ENCODE results near the gene KLHL30. TPM values are rescaled to one million over a fixed set of nuclear protein-coding genes. Genes with fewer than 3 reads are reported as not detected.
"Not testable (repeated sequence)": the region's sequence is repeated elsewhere in the genome, so short reads cannot be mapped to it uniquely, and the experiment has no call there.

The KLHL30 gene
- total RNA-seq, 1 donor from 2014 or later, result 3.3 TPM

DNA sequence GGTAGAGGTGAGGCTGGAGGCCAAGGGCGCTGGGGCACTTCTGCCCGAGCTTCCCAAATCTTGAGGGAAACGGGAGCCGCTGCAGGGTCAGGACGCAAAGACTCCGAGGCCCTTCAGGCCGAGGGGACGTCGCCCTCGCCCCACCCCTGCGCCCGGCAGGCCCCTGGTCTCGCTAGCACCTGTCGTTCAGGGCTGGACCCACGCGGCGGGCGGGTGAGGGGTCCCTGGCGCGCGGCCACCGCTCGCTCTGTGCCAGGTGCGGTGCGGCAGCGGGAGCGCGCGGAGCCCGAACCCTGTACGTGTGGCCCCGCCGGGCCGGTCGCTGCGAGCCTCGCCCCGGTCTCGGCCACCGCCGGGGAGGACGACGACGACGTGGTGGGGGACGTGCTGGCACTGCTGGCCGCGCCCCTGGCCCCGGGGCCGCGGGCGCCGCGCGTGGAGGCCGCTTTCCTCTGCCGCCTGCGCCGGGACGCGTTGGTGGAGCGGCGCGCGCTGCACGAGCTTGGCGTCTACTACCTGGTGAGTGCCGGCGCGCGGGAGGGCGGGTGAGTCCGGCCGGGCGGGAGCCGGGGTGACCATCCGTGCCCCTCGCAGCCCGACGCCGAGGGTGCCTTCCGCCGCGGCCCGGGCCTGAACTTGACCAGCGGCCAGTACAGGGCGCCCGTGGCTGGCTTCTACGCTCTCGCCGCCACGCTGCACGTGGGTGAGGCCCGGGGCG, 25.2 kb downstream of the KLHL30 start:
- no peak for DNase-seq

DNA sequence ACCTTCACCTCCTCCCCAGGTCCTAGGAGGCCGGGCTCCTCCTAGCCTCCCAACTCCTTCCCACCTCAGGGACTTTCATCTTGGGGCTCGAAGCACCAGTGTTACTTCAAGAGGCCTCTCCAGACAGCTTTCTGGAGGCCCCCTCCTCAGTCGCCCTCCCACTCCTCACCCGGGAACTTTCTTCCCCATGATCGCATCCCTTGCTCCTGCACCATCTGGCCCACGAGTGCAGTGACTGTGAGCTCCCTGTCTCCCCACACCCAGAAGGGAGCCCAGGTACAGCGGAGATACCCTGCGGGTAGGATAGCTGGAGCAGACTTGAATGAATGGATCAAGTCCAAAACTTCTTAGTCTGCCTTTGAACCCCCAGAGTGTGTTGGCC, 26.4 kb downstream of the KLHL30 start:
- DNase-seq, result no peak

DNA sequence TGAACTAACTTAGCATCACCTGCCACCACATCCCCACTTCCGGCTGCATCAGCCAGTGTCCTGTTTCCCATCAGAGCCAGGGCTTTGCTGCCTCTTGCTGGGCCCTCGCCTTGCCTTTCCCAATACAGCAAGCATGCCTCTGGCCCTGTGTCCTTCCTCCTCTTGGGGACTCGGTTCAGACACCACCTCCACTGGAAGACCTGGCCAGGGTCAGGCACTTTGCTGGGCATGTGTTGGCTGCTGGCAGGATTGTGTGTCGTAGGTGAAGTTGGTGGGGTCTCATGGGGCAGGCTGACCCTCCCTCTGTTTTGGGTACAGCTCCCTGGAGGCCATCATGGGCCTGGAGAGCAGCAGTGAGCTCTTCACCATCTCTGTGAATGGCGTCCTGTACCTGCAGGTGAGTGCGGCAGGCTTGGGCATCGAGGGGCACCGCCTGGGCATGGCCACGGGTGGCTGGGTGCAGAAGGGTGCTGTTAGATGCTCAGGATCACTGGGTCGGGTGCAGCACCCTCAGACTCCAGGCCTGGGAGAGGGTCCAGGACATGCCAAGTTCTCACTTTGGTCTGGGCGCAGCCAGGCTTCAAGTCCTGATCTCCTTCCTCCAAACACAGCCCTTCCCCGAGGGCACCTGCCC, 26.9 kb downstream of the KLHL30 start:
- no peak for DNase-seq

DNA sequence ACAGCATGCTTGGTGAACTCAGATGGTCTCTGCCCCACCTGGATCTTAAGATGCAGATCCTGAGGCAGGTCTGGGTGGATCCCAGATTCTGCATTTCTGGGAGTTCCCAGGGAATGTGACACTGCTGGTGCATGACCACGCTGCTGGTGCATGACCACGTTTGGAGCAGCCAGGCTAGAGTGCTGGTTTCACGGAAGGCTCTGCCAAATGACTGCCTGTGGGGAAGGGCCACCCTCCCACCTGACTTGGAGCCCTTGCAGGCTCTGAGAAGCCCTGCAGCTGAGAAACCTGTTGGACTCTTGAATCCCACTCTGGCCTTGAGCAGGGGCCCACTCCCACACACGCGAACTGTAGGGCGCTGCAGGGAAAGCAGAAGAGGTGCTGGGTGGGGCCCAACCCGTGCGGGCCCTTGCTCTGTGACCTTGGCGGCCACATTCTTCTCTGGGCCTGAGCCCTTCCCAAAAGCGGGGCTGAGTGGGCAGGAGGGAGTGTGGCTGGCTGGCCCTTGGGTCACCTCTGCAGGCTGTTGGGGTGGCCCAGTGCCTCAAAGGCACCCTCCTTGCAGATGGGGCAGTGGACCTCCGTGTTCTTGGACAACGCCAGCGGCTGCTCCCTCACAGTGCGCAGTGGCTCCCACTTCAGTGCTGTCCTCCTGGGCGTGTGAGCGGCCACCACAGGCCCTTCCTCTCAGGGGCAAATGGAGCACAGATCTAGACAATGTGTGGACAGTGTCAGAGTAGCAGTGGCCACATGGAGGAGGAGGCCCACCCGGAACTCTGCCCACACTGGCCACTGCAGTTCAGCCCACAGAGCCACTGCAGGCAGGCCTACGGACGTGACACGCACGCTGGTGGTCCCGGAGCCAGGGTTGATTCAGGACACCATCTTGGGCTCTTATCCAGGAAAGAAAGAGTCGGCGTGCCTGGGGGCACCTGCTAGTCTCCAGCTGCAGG, 28.2 kb downstream of the KLHL30 start:
- no peak for DNase-seq

DNA sequence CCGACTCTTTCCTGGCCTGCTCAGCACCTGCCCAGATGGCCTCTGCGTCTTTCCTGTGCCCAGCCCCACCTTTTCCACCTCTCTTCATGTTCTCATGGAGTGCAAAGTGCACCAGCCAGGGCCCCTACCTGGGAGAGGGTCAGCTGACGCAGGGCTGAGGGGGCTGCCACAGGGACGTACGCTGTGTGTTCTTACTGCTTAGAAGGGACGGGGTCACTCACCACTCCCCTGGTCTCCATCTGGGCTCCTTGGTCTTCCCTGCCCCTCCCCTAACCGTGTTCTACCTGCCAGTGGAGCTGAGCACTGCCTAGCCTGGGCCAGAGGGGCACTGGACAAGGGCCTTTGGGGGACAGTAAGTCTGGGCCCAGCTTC, 28.9 kb downstream of the KLHL30 start:
- DNase-seq, result no peak

DNA sequence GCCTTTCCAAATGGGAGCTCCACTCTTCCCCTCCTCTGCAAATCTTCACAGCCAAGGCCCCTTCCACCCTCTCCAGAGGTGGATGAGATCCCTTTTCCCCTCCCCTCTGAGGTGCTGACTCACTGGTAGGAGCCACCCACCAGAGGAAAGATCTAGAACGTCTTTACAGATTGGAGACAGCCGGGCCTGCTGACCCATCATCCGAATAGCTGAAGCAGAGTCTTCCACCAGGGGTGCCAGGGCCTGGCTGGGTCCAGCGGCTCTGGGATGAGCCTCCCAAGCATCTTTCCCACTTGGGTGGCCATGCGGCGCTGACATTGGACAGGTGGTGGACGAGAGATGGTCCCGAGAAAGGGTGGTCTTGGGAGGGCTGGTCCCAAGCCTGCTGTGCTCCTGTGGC, 29.3 kb downstream of the KLHL30 start:
- DNase-seq, result no peak

DNA sequence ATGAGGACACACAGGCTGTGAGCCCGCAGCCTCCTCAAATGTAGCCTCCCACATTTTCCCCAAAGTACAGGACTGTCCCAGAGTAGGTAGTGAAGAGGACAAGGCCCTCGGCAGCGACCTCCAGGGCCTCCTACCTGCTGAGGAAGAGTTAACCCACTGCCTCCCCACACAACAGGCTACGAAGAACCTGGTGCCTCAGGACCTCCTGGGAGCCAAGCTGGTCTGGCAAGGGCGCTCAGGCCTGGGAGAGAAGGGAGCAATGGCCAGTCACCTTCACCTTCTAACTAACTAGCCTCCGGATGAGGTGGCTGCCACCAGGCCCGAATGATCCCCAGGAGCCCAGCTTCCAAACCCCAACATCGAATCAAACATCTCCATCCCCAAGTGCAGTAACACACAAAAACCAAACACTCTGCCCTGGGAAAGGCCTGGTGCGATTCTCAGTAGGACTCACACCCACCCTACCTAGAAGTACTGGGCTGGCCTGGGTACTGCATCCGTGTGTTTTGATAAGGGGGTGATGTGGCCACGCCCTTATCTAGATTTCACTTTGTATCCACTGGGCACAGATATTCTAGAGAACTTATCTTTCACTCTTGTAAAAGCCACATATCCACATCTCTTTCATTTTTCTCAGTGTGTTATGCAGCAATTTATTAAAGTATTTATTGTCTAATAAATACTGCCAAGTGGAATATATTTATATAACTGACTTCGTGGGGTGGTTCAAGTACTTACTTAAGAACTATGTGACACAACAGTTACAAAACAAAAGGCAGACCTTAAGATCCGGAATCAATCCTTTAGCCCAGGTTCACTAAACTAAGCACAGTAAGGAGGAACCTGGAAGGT, 30.0 kb downstream of the KLHL30 start:
- no peak for DNase-seq

DNA sequence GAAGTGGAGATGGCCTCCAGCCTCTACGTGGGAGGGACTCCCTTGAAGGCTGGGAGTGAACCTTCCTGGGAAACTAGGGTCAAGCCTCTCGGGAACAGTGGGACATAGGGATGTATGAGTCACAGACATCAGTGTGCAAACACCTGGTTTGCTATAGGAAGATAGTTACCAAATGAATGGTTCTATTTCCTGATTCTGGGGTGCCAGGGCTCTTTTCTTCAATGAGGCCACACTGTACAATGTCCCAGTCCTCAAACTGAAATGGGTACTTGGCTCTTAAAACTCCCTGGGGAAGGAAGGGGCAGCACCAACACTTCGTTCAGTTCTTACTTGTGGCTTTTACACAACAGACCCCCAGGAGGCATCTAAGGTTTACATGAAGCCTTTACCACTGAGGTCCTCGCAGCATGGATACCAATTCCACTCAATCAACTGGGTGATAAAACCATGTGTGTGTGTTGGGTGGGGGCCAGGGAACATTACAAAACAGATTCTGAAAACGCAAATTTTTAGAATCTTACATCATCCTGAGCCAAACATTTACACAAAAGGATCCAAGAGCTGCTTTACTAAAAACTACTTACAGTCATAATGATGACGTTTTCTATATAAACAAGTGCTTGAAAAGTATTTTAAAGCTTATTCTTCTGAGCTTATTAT, 30.7 kb downstream of the KLHL30 start:
- peak; percentile 5 for DNase-seq

DNA sequence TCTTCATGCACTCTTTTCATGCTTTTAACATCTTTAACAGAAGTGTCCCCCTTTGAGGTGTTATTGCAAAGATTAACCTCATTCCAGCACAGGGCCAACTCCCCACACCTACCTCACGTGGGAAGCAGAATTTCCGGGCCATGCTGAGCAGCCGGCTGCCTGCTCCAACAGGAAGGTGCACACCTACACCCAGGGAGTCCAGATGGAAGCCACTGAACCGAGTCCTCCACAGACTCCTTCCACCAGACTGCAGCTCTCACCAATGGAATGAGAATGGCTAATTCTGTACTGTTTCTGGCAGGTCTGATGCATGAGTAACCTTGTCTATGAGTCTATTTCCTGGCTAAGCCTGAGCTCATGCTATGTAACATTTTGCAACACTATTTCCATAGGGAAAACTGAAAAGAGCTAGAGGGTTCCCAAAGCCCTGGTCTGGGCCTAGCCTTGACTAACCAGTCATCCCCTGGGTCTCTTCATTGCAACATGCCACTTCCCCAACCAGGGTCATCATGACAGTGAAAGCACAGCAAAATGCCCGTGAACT, 31.3 kb downstream of the KLHL30 start:
- DNase-seq, result no peak

DNA sequence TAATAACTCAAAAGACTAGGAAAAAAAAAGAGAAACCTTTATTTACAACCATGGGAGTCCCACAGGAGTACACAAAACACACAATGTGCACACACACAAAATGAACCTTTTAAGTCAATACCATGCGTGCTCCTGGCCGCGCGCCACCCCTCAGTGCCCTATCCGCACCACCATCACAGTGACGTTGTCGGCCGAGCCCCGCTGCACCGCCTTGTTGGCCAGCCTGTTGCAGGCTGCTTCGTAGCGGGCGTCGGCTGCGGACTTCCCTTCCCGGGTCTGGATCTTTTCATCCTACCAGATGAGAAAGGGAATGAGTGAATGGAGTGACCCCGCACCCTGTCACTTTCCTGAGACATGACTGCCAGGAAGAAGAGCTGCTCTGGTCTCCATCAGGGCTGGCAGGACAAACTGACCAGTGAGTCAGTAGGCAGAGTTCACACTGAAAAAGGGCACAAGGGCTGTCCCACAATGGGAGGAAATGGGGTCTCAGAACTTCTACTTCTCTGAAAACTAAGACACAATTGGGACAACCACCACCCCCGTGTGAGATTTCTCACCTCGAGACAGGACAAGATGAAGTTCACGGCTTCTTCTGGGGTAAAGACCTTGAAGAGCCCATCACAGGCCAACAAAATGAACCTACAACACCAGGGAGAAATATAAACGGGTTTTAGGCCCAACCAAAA, 32.1 kb downstream of the KLHL30 start:
- no peak for DNase-seq

DNA sequence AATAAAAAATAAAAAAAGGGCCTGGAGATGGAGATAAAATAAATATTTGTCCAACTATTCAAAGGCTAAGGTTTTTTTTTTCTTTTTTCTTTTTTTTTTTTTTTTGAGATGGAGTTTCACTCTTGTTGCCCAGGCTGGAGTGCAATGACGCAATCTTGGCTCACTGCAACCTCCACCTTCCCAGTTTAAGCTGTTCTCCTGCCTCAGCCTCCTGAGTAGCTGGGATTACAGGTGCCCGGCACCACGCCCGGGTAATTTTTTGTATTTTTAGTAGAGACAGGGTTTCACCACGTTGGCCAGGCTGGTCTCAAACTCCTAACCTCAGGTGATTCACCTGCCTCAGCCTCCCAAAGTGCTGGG, 32.6 kb downstream of the KLHL30 start:
- not testable (repeated sequence) for DNase-seq

DNA sequence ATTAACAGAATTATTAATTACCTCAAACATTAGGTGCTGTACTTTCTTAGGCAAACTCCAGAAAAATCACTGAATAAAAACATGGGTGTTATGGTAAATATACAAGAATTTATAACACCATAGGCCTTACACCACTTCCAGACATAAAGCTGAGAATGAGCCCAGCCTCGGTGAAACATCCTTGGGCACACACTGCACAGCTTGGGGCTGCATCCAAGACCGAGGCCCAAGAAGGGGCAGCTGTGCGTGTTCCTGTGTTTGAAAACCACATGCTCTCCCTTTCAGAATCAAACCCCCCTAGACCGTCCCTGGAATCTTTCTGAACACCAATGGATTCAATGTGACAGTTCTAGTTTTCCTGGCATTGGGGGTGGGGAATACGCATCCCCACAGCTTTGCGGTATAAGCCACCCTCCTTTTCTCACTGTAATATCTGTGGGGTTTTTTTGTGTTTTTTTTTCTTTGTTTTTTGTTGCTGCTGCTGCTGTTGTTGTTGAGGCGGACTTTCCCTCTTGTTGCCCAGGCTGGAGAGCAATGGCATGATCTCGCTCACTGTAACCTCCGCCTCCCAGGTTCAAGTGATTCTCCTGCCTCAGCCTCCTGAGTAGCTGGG, 33.2 kb downstream of the KLHL30 start:
- no peak for DNase-seq

DNA sequence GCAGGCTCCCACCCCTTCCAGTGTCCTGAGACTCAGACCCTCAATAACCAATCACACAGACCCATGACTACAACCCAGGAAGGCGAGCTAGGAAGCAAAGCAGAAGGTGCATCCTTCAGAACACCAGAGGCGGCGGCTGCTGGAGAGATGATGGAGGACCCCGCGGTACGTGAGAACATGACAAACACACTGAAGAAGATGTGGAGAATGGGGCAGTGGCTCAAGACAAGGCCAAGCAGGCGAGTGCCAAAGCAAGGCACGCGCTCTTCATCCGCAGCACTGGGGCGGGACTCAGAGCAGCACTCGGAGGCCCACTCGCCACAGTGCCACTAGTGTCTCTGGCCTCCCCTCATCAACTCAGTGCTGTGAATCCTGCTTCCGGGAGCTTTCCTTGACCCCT, 34.0 kb downstream of the KLHL30 start:
- no peak for DNase-seq

DNA sequence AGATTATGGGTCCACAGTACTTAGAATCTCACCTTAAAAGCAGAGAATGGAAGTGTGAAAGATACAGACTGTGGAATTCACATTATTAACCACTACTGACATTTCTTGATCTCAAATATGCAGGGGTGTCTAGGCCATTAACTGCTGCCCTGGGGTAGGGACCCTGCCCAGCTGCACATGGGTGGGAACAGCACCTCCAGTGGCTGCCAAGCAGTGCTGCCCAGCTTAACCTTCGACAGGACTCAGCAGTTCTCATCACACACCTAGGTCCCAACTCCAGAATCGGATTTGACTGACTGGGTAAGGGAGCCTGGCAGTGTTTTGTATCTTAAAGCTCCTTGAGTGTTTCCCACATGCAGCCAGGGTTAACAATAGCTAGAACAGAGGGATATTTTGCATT, 35.2 kb downstream of the KLHL30 start:
- DNase-seq, result no peak

DNA sequence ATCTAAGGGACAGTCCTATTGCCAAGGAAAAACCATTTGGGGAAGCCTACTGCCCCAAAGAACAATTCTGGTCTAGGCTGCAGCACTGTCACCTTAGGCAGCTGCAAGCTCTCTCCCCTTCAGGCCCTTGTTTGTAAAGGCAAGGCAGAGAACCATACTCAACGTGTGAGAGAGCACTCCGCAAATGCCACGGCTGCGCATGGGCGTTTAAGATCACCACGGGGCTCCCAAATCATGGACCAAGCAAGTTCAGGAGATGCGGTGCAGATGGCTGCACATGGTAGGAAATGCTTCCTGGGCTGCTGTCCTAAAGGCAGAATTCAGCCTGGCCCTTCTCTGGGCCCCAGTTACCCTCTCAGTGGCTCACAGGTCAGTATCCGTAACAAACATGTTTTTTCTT, 35.8 kb downstream of the KLHL30 start:
- no peak for DNase-seq

DNA sequence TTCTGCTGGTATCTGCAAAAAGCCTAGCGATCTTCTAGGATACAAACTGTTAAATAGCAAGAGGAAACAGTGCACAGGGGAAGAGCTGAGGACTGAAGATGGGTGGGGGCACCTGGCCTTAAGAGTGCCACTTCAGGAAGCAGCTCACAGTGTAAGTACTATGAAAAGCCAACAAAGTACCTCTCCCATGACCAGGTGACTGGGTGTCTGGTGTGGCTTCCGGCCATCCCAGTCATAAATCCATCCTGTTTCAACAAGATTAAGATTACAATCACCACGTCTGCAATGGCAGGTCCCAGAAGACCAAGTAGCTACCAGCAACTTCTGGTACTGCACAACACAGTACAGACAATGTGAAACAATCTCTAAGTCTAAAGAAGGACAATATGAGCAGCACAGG, 36.2 kb downstream of the KLHL30 start:
- DNase-seq, result no peak

DNA sequence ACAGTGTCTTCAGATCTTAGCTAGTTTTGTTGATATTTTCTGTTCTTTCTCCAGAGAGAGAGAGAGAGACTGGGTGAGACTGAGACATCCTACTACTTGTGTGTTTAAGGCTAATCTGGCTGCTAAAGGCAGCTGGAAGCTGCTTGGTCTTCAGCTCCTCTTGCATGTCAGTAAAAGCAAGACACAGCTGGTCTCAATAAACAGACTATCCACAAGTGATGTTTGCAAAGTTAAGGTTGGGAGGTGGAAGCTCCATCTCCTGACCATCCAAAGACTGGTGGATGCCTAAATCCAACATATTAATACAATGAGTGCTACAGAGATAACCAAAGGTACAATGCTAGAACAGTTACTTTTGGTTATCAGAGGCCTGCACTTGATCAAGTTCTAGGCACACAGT, 38.1 kb downstream of the KLHL30 start:
- DNase-seq, result no peak

DNA sequence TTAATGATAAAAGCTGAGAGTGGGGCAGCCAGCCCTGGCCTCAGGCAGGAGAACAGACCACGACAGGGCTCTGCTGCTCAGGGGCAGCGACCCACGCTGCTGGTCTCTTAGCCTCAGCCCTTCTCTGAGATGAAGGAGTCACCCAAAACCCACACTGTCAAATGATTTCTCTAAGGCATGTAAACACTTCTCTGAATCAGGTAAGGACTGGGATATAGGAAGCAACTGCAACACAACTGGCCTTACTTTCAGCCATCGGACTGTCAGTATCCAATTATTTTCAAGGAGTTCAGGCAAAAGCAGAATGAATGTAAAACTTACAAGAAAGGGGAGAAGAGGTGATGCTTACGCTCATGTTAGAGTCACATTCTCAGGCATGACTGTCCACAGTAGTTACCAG, 42.1 kb downstream of the KLHL30 start:
- DNase-seq, result no peak

DNA sequence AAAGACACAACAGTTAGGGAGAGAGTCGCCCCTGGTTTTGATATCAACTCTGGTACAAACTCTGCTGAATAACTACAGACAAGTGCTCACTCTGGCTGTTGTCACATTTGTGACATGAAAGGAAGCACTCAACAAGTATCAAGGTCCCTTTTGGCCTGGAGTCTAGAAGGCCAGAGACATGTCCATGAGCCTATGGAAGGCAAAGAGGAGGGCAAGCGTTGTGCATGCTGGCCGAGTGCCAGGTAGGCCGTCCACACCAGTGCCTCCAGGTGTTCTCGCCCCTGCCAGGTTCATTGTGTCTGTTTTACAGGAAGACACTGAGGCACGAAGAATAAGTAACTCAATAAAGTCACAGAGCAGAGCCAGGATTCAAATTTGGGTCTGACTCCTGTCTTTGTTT, 43.9 kb downstream of the KLHL30 start:
- no peak for DNase-seq

DNA sequence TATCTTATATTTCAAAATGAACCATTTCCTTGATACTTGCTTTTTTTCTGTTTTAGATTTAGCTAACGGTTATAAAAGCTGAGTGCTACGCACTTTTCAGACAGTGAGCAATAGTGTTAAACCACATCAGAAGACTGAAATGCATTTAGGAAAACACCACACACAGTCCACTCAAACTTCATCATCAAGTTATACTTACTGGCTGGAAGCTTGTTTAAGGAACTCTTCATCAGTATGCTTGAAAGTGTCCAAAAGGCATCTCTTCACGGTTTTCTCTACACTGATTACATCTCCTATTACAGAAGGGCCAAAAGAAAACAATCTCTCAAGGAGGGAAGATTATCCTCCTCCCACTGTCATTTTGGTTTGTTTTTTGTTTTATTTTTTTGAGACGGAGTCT, 45.4 kb downstream of the KLHL30 start:
- no peak for DNase-seq
